ENCODE measurements around the gene CACNA2D4. TPM values are rescaled to one million over a fixed set of nuclear protein-coding genes. Genes with fewer than 3 reads are reported as not detected.
A peak's percentile ranks its signal among the peaks of the same experiment; 100 is the strongest.

The CACNA2D4 gene
- total RNA-seq, 1 donor from 2014 or later = 0.45 TPM

- no peak overlapping the region for H3K27ac Mint-ChIP-seq
- no peak for TF ChIP-seq CTCF (IDR thresholded peaks at IDR 0.05; ENCODE audit: unreplicated experiment)
- no peaks in the 10 kb centered on the region for H3K9me3 Mint-ChIP-seq
- H3K36me3 Mint-ChIP-seq = no peaks in the 10 kb centered on the region
- peak; percentile 70 to 86 for DNase-seq (ENCODE audit: low spot score in 2 of 2, unreplicated experiment in 2 of 2)
- peaks cover 69% of the 10 kb centered on the region for H3K27me3 Mint-ChIP-seq (ENCODE audit: low read depth)
- no peak overlapping the region for H3K4me3 Mint-ChIP-seq
- peaks cover 5% of the 10 kb centered on the region for H3K4me1 Mint-ChIP-seq
Observed at GRCh38 chr12:1830981-1831963, 87.2 kb downstream of the CACNA2D4 start.

- no peak for TF ChIP-seq CTCF (IDR thresholded peaks at IDR 0.05; ENCODE audit: unreplicated experiment)
- H3K27me3 Mint-ChIP-seq (ENCODE audit: low read depth) = peaks cover 76% of the 10 kb centered on the region
Observed at GRCh38 chr12:1830401-1830845, 88.0 kb downstream of the CACNA2D4 start.

GRCh38 chr12:1829306-1829900 lies 89.0 kb downstream of the CACNA2D4 start:
- H3K4me1 Mint-ChIP-seq = peaks cover 5% of the 10 kb centered on the region
- H3K27me3 Mint-ChIP-seq (ENCODE audit: low read depth) = peaks cover 76% of the 10 kb centered on the region
- no peaks in the 10 kb centered on the region for H3K36me3 Mint-ChIP-seq
- no peak overlapping the region for H3K4me3 Mint-ChIP-seq
- no peaks in the 10 kb centered on the region for H3K9me3 Mint-ChIP-seq
- no peak overlapping the region for H3K27ac Mint-ChIP-seq
- DNase-seq (ENCODE audit: low spot score in 2 of 2, unreplicated experiment in 2 of 2) = no peak
- no peak for TF ChIP-seq CTCF (IDR thresholded peaks at IDR 0.05; ENCODE audit: unreplicated experiment)

More at GRCh38 chr12:1830401-1830845, 88.0 kb downstream of the CACNA2D4 start:
- no peak overlapping the region for H3K4me3 Mint-ChIP-seq
- H3K4me1 Mint-ChIP-seq = peaks cover 5% of the 10 kb centered on the region
- no peak for DNase-seq (ENCODE audit: low spot score in 2 of 2, unreplicated experiment in 2 of 2)
- no peak overlapping the region for H3K27ac Mint-ChIP-seq
- H3K9me3 Mint-ChIP-seq = no peaks in the 10 kb centered on the region
- no peaks in the 10 kb centered on the region for H3K36me3 Mint-ChIP-seq

GRCh38 chr12:1828856-1829255 lies 89.6 kb downstream of the CACNA2D4 start:
- no peak overlapping the region for H3K27ac Mint-ChIP-seq
- no peak for TF ChIP-seq CTCF (IDR thresholded peaks at IDR 0.05; ENCODE audit: unreplicated experiment)
- no peak for DNase-seq (ENCODE audit: low spot score in 2 of 2, unreplicated experiment in 2 of 2)
- no peaks in the 10 kb centered on the region for H3K9me3 Mint-ChIP-seq
- H3K36me3 Mint-ChIP-seq = no peaks in the 10 kb centered on the region
- peaks cover 5% of the 10 kb centered on the region for H3K4me1 Mint-ChIP-seq
- no peak overlapping the region for H3K4me3 Mint-ChIP-seq
- H3K27me3 Mint-ChIP-seq (ENCODE audit: low read depth) = peaks cover 76% of the 10 kb centered on the region

GRCh38 chr12:1827826-1828805 lies 90.3 kb downstream of the CACNA2D4 start:
- H3K4me1 Mint-ChIP-seq = peaks cover 5% of the 10 kb centered on the region
- TF ChIP-seq CTCF (IDR thresholded peaks at IDR 0.05; ENCODE audit: unreplicated experiment) = no peak
- H3K27ac Mint-ChIP-seq = no peak overlapping the region
- no peak for DNase-seq (ENCODE audit: low spot score in 2 of 2, unreplicated experiment in 2 of 2)
- H3K4me3 Mint-ChIP-seq = no peak overlapping the region
- H3K36me3 Mint-ChIP-seq = no peaks in the 10 kb centered on the region
- H3K27me3 Mint-ChIP-seq (ENCODE audit: low read depth) = peaks cover 76% of the 10 kb centered on the region
- no peaks in the 10 kb centered on the region for H3K9me3 Mint-ChIP-seq
